Fibroblast of gingiva (primary cell): ENCODE results near the gene TBL3.

Source experiments
- DNase-seq: peaks from one replicate; pipeline ENCODE4 v3.0.0-alpha.2; 2011; ENCODE audit warnings: low read depth

Gene TBL3

GRCh38 chr16:1982991-1983543, 11.2 kb downstream of the TBL3 start:
- DNase-seq = no peak

DNA sequence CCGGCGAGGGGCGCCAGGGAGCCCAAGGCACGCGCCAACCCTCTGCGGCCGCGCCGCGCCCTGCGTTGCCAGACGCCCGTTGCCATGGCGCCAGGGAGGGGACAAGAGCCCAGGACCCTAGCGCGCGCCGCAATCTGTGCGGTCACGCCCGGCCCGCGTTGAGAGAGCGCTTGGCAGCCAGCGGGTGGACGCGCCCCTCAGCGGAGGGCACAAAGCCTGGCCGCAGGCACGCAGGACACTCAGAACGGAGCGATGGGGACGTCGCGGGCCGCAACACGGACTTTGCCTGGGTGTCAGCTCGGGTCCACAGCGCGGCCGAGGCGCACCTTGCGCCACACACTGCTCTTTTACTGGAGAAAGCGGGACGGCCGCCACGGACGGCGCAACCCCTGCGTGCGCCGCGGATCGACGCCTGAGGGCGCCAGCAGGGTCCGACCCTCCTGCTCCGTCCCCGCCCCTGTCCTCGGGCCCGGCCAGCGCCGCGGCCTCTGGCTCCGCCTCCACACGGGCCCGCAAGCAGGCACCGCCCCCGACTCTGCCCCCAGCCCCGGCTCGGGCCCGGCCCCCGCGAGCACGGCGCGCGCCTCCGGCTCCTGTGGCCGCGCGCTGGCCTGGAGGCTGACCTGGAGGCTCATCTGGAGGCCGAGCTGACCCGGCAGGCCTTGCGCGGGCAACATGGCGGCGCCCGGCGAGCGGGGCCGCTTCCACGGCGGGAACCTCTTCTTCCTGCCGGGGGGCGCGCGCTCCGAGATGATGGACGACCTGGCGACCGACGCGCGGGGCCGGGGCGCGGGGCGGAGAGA, 11.9 kb downstream of the TBL3 start, which contains the start of gene GFER:
GFER (plus strand) TSS at position 650 of the 803 bp plus-strand sequence; CDS start at position 676, 26 bp downstream.
- DNase-seq = peak; percentile 94

GRCh38 chr16:1984347-1985225, 12.7 kb downstream of the TBL3 start:
- DNase-seq = no peak

DNA sequence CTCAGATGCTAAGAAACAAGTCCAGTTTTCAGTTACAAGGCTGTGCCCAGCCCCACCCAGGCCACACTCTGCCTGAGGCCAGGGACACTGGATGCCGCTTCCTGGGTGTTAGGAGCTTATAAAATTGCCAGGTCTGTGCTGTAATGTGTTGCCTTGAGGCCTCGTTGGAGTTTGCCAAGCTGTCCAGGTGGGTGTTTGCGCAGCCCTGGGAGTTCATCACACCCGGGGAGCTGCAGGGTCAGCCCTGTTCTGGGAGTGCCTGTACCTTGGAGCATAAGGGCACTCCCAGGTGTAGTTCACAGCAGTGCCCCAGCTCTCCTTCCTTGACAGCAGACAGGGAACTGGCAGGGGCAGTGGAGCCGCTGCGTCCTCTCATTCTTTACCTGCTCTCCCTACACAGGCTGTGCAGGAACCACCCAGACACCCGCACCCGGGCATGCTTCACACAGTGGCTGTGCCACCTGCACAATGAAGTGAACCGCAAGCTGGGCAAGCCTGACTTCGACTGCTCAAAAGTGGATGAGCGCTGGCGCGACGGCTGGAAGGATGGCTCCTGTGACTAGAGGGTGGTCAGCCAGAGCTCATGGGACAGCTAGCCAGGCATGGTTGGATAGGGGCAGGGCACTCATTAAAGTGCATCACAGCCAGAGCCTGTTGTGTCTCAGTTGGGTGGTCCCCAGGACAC, 13.8 kb downstream of the TBL3 start:
- DNase-seq = no peak

- no peak for DNase-seq
Observed at GRCh38 chr16:1987198-1987597, 15.3 kb downstream of the TBL3 start.

GRCh38 chr16:1989209-1990100, 17.6 kb downstream of the TBL3 start, which contains the start of gene SYNGR3:
TSS of gene SYNGR3 (plus strand) at chr16:1989970. CDS start at chr16:1990103, 133 bp downstream.
- DNase-seq = no peak

DNA sequence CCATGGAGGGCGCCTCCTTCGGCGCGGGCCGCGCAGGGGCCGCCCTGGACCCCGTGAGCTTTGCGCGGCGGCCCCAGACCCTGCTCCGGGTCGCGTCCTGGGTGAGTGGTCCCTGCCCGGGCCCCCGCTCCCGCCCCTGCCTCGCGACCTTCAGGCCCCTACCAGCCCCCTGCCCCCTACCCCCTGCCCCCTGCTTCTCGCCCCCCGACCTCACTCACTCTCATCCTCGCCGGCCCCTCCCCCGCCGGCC, 18.2 kb downstream of the TBL3 start:
- no peak for DNase-seq

DNA sequence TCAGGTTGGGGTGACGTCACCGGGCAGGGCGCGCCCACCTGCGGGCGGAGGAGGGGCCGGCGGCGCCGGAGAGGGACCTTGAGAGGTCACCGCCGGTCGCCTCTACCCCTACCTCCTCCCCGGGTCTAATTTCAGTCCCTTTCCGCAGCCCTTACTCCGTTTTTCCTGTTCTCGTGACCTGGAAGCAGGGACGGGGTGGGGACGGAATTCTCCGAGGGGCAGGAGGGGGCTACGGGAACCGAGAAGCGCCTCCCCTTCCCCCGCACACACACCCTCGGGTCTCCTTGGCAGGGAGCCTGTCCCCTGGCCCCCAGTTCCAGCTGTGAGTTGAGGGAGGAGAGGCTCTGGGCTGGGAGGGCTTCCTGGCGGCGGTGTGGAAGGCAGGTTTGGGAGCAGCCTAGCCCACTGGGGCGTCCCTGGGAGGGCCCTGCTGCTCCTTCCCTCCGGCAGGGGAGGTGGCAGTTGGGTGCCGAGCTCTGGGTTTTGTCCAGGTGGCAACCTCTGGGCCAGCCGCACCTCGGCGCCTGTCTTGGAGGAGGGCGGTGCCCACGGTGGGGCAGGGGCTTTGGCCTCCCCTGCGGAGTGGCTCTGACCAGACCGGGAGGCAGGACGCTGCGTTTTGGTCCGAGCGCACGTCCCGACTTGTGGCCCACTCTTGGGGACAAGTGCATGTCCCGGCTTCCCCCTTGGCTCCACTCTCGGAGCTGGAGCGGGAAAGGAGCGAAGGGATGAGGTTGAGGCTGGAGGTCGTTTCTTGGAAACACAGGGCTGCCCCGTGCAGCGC, 18.7 kb downstream of the TBL3 start:
- no peak for DNase-seq

- DNase-seq = no peak
Observed at GRCh38 chr16:1991135-1991551, 19.3 kb downstream of the TBL3 start.

- no peak for DNase-seq
Observed at GRCh38 chr16:1991588-1991947, 19.7 kb downstream of the TBL3 start.

GRCh38 chr16:1991948-1992703, 20.3 kb downstream of the TBL3 start:
- DNase-seq = peak; percentile 82

DNA sequence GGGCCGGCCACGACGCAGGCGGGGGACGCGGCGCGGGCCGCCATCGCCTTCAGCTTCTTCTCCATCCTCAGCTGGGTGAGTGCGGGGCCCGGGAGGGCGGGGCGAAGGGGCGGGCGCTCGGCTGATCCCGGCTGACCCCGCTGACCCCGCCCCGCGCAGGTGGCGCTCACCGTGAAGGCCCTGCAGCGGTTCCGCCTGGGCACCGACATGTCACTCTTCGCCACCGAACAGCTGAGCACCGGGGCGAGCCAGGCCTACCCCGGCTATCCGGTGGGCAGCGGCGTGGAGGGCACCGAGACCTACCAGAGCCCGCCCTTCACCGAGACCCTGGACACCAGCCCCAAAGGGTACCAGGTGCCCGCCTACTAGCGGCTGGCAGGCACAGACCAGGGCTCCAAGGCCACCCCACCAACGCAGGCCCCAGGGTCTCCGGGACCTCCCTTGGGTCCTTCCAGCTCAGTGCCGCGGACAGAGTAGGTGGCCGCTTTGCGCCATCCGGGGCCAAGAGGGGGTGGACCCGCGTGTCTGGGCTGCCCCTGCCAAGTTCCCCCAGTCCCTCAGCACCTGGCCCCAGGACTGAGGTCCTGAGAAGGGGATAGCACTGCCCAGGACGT, 21.0 kb downstream of the TBL3 start:
- no peak for DNase-seq

DNA sequence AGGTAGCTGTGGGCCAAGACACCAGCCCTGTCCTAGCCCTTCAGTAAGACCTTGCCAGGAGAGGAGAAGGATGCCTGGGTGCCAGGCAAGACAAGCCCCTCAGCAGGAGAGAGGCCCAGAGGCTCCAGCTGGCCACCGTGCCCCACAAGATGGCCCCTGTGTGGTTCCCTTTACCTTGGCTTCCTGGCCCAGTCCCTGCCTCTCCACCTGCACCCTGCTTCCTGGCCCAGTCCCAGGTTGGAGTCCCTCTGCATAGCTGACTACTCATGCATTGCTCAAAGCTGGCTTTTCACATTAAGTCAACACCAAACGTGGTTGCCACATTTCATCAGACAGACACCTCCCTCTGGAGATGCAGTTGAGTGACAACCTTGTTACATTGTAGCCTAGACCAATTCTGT, 21.9 kb downstream of the TBL3 start:
- no peak for DNase-seq

DNA sequence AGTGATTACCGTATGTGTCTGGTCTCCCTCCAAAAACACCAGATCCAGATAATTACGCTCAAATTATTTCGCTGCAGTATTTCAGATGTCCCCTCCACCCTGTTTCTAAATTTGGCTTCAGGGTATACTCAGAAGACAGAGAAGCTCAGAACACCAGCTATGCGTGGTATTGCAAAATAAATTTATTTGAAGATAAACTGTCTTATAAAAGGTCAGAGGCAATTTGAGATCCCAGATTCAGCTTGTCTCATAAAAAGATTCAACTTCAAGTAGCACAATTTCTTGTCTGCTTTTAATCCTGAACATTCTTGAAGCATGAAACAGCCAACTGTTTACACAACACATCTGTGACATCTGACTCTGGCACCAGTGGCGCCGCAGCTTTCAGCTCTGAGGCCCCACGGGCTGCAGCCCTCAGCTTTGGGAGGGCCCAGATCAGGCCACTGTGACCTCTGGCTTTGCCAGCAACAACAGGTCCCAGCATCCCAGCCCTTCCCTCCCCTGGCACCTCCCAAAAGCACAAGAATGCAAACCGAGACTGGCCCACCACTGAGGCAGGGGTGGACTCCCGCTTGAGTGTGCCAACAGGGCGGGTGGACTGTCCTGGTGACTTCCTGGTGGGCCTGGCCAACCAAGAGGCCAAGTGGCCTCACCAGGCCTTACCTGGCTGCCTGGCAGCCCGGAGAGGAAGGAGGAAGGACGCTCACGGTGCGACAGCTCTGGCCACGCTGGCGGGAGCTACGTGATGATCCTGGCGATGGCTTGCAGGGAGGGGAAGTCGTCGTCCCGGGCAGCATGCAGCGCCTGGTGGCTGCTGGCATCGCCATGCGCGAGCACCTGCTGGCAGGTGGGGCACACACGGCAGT, 25.9 kb downstream of the TBL3 start:
- DNase-seq = peak; percentile 87

DNA sequence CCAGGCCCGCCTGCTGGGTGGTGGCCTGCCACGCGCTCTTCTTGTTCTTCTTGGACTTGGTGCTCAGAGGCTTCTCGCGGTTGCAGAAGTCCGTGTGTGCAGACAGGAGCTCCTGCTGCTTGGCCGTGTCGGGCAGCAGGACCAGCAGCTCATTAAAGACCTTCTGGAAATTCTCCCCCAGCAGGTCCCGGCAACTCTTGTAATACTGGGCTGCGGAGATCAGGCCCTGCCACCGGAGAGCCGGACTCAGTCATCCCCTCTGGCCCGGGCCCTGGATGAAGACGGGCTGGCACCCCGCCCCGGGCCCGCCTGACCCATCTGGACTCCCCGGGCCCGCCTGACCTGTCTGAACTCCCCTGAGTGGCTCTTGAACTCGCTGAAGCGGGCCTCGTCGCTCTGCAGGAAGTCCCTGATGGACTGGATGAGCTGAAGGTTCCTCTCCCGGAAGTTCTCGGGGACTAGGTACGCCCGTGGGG, 26.5 kb downstream of the TBL3 start:
- no peak for DNase-seq

DNA sequence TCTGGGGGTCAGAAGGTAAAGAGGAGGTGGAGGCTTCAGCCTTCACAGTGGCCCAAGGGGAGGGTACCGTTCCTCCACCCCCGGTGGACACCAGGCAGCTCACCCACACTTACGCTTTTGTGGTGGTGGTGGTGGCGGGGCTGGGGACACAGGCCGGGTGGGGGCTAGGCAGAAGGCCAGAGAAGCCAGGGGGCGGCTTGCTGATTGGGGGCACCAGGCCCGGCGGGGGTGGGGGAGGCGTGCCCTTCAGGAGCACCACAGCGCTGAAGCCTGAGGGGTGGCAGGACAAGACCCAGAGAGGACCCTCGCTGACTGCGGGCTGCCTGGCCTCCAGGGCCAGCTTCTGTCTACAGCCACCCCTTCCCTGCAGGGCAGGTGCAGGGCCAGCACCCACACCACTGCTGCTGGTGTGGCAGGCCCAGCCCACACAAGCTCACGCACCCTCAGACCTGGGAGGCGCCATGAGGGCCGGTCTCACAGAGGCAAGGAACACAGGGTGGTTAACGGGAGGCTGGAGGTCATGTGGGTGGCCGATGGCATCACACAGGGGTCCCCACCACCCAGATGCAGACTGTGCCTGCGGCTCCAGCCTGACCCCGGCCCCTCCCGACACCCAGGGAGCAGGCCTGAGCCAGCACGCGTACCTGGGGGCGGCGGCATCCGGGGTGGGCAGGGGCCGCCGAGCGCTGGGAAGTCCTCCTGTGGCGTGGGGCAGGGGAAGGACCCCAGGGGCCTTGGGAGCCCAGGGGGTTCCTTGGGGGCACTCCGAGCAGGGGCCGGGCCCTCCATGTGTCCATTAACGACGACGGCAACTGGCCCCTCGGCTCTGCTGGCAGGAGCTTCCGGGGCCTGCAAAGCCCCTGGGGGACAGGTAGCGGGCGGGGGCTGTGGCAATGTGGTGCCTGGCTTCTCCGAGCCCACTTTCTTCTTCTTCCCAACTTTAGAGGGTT, 27.3 kb downstream of the TBL3 start:
- no peak for DNase-seq
